SH-SY5Y (cell line): Measurements from ENCODE around the gene LAMB1.

Experiments
- GATA2 ChIP-seq: IDR thresholded peaks from 2 replicates; pipeline ENCODE4 v1.6.1; 2011; ENCODE audit warnings: mild to moderate bottlenecking, low read depth, low read length
- GATA3 ChIP-seq: IDR thresholded peaks from 2 replicates; pipeline ENCODE4 v1.6.1; 2011; ENCODE audit warnings: low read depth, mild to moderate bottlenecking, low read length, moderate library complexity

DNA sequence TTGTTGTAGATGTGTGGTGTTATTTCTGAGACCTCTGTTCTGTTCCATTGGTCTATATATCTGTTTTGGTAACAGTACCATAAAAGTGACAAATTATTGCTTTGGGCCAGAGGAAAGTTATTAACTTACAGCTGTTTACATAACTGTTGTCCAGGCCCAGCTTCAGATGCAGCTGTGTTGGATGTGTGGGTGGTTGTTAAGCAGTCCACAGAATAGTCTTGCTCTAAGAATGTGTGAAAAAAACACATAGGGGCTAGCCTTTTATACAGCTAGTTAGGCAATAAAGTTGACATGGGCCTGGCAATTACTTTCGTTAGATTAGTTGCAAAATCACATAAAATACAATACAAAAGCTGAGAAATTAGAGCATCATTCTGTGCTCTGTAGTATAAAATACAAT is 80.1 kb downstream of the LAMB1 start:
- TF ChIP-seq GATA3 (no peak), GATA2 (no peak)
